Left renal pelvis (tissue), 4 donors: ENCODE results near the gene PAXX. TPM values are rescaled to one million over a fixed set of nuclear protein-coding genes. Genes with fewer than 3 reads are reported as not detected.

Experiments
- polyA plus RNA-seq, 4 donors: library from polyadenylated mRNA; unstranded; fragments of 120-200 nt; gene quantifications; one replicate each; pipeline ENCODE4 v1.2.1, GENCODE V29; 2013; ENCODE audit not compliant: insufficient read length in 4 of 4

The PAXX gene
- polyA plus RNA-seq, 4 donors: 22.4 to 46.5 (median 28.3) TPM

Other genes starting within 250 kb of the PAXX start
- gene LCN10, start 249.5 kb upstream of the PAXX start, polyA plus RNA-seq: 1 to 10 TPM in 2 of 4 donors, under 1 TPM in 2; 0.18 to 2.1 (median 0.90) TPM
- gene LCN6, start 243.9 kb upstream of the PAXX start, polyA plus RNA-seq: not detected
- under 1 TPM; 0.10 to 0.50 (median 0.20) TPM for gene LCN8, start 234.2 kb upstream of the PAXX start, polyA plus RNA-seq
- under 1 TPM in 3 of 4 donors, not detected in 1; 0.06 to 0.14 (median 0.07) TPM for gene LCN15, start 227.9 kb upstream of the PAXX start, polyA plus RNA-seq
- 10 to 100 TPM; 35.6 to 86.2 (median 64.2) TPM for gene TMEM141, start 201.1 kb upstream of the PAXX start, polyA plus RNA-seq
- 1 to 10 TPM; 2.5 to 6.5 (median 4.9) TPM for gene CCDC183, start 196.1 kb upstream of the PAXX start, polyA plus RNA-seq
- gene RABL6, start 184.5 kb upstream of the PAXX start, polyA plus RNA-seq: 10 to 100 TPM; 39.9 to 78.9 (median 60.1) TPM
- gene AJM1, start 149.9 kb upstream of the PAXX start, polyA plus RNA-seq: 1 to 10 TPM in 2 of 4 donors, under 1 TPM in 2; 0.46 to 1.7 (median 0.97) TPM
- 100 to 1,000 TPM in 1 of 4 donors, 10 to 100 TPM in 3; 71.8 to 120 (median 83.5) TPM for gene PHPT1, start 143.0 kb upstream of the PAXX start, polyA plus RNA-seq
- 10 to 100 TPM in 1 of 4 donors, 1 to 10 TPM in 3; 4.7 to 11.6 (median 6.3) TPM for gene MAMDC4, start 140.1 kb upstream of the PAXX start, polyA plus RNA-seq
- gene EDF1, start 126.1 kb upstream of the PAXX start, polyA plus RNA-seq: 100 to 1,000 TPM; 266 to 396 (median 335) TPM
- 10 to 100 TPM in 3 of 4 donors, 1 to 10 TPM in 1; 6.4 to 16.3 (median 13.3) TPM for gene TRAF2, start 105.9 kb upstream of the PAXX start, polyA plus RNA-seq
- 10 to 100 TPM; 34.7 to 67.2 (median 37.2) TPM for gene FBXW5, start 47.7 kb upstream of the PAXX start, polyA plus RNA-seq
- 1 to 10 TPM in 1 of 4 donors, under 1 TPM in 3; 0.26 to 1.1 (median 0.52) TPM for gene C8G, start 47.2 kb upstream of the PAXX start, polyA plus RNA-seq
- 10 to 100 TPM in 3 of 4 donors, 1 to 10 TPM in 1; 1.4 to 54.6 (median 23.8) TPM for gene LCN12, start 40.1 kb upstream of the PAXX start, polyA plus RNA-seq
- 10 to 100 TPM in 3 of 4 donors, 1 to 10 TPM in 1; 3.8 to 66.7 (median 27.7) TPM for gene PTGDS, start 14.9 kb upstream of the PAXX start, polyA plus RNA-seq
- under 1 TPM in 3 of 4 donors, not detected in 1; 0.11 to 0.45 (median 0.13) TPM for gene LCNL1, start 9.4 kb upstream of the PAXX start, polyA plus RNA-seq
- gene CLIC3, start 4.1 kb downstream of the PAXX start, polyA plus RNA-seq: 1 to 10 TPM in 1 of 4 donors, under 1 TPM in 3; 0.34 to 1.4 (median 0.57) TPM
- 10 to 100 TPM; 18.7 to 52.8 (median 39.7) TPM for gene ABCA2, start 35.8 kb downstream of the PAXX start, polyA plus RNA-seq
- not detected for gene FUT7, start 39.7 kb downstream of the PAXX start, polyA plus RNA-seq
- gene NPDC1, start 53.8 kb downstream of the PAXX start, polyA plus RNA-seq: 10 to 100 TPM; 20.4 to 48.7 (median 36.8) TPM
- 1 to 10 TPM; 3.2 to 7.5 (median 5.8) TPM for gene ENTPD2, start 61.6 kb downstream of the PAXX start, polyA plus RNA-seq
- gene SAPCD2, start 78.1 kb downstream of the PAXX start, polyA plus RNA-seq: 1 to 10 TPM; 4.5 to 8.3 (median 5.7) TPM
- gene UAP1L1, start 85.1 kb downstream of the PAXX start, polyA plus RNA-seq: 1 to 10 TPM; 1.6 to 6.6 (median 4.9) TPM
- gene MAN1B1, start 94.6 kb downstream of the PAXX start, polyA plus RNA-seq: 10 to 100 TPM; 48.7 to 73.8 (median 52.6) TPM
- 10 to 100 TPM; 11.1 to 34.8 (median 17.9) TPM for gene DPP7, start 122.3 kb downstream of the PAXX start, polyA plus RNA-seq
- under 1 TPM in 1 of 4 donors, not detected in 3; 0.20 TPM for gene GRIN1, start 146.7 kb downstream of the PAXX start, polyA plus RNA-seq
- gene LRRC26, start 177.6 kb downstream of the PAXX start, polyA plus RNA-seq: not detected
- not detected for gene TMEM210, start 179.6 kb downstream of the PAXX start, polyA plus RNA-seq
- gene ANAPC2, start 196.1 kb downstream of the PAXX start, polyA plus RNA-seq: 10 to 100 TPM; 32.7 to 54.9 (median 41.4) TPM
- 10 to 100 TPM; 35.6 to 63.6 (median 43.0) TPM for gene SSNA1, start 196.3 kb downstream of the PAXX start, polyA plus RNA-seq
- gene TPRN, start 208.3 kb downstream of the PAXX start, polyA plus RNA-seq: 10 to 100 TPM in 3 of 4 donors, 1 to 10 TPM in 1; 8.3 to 19.6 (median 11.5) TPM
- gene TMEM203, start 213.2 kb downstream of the PAXX start, polyA plus RNA-seq: 10 to 100 TPM; 39.3 to 46.6 (median 44.9) TPM
- 10 to 100 TPM in 2 of 4 donors, 1 to 10 TPM in 2; 8.8 to 18.8 (median 9.6) TPM for gene NDOR1, start 213.3 kb downstream of the PAXX start, polyA plus RNA-seq
- 10 to 100 TPM in 1 of 4 donors, 1 to 10 TPM in 3; 3.2 to 15.3 (median 8.1) TPM for gene RNF208, start 229.8 kb downstream of the PAXX start, polyA plus RNA-seq
- gene CYSRT1, start 232.8 kb downstream of the PAXX start, polyA plus RNA-seq: 10 to 100 TPM in 2 of 4 donors, 1 to 10 TPM in 1, under 1 TPM in 1; 0.78 to 16.4 (median 7.9) TPM
- 10 to 100 TPM in 2 of 4 donors, 1 to 10 TPM in 1, under 1 TPM in 1; 0.41 to 15.5 (median 7.7) TPM for gene RNF224, start 235.1 kb downstream of the PAXX start, polyA plus RNA-seq
- 10 to 100 TPM in 1 of 4 donors, 1 to 10 TPM in 2, under 1 TPM in 1; 0.37 to 13.7 (median 5.2) TPM for gene SLC34A3, start 238.5 kb downstream of the PAXX start, polyA plus RNA-seq
- 100 to 1,000 TPM; 149 to 396 (median 315) TPM for gene TUBB4B, start 248.9 kb downstream of the PAXX start, polyA plus RNA-seq